GM21717 (cell line): ENCODE data around the gene SHC3.
A peak's percentile ranks its signal among the peaks of the same experiment; 100 is the strongest.

Experiments
- ATAC-seq: cut with Tn5 transposase; IDR thresholded peaks from one replicate; pipeline ENCODE4 v1.9.1; 2021; ENCODE audit warnings: mild to moderate bottlenecking, moderate library complexity; ENCODE audit not compliant: unreplicated experiment

SHC3 gene

DNA sequence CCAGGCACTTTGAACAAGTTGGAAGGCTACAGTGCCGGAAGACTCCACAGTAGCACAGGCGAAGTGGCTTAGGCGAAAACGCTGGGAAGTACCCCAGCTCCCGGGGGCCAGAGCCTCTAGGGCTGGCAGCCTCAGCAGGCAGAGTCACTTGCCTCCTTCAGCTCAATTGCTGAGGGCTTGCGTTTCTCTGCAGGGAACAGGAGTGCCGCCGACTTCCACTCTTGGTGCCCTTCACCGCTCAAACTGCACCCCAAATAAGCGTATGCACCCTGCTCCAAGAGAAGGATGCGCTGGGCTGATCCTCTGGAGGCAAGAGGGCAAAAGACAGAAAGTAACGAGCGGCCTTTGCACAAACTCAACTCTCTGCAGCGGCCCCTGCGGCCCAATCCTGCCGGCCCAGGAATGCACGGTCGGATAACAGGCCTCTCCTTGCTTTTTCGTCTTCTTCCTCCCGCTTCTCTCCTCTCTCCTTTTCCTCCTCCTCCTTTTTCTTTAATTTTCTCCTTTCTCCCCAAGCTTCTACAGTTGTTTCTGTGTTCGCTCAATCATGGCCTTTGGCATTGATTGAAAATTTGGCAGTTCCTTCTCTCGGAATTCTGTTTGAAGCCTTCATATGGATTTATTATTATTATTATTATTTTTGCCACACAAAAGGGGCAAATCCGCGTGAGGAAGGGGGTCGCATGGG lies 188.4 kb downstream of the SHC3 start:
- no peak for ATAC-seq

DNA sequence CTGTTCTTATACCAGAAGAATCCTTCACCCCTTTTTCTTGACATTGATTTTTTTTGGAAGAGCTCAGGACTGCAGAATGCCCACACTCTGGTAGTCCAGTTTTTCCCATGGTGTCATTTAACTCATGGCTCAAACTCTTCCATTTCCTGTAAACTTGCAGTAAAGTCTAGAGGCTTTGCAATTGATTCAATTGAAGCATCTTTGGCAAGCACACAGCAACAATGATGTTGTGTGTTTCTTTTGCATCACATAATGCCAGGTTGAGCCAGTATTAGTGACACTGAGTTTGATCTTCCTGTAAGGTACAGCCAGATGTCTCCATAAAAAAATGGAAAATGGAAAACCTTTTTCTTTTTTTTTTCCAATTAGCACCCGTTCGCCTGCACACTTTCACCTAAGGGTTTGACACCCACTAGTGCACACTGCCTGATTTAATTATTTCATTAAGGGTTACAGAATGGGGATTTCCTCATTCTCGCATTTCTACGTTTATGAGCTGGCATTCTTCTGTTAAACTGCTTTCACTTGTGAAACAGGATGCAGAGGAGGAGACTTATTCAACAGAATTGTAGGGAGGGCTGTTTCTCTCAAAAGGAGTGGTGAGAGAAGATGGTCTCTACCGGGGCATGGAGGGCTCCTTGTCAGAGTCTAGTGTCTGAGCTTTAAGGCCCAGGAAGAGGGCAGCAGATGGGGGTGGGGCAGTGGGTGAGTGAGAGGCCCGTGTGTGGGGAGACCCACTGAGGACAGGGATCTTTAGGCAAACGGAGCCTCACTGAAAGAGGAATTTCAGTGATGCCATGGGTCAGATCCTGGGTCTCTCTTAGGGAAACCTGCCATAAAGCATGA lies 189.6 kb downstream of the SHC3 start:
- ATAC-seq: peak; percentile 56

DNA sequence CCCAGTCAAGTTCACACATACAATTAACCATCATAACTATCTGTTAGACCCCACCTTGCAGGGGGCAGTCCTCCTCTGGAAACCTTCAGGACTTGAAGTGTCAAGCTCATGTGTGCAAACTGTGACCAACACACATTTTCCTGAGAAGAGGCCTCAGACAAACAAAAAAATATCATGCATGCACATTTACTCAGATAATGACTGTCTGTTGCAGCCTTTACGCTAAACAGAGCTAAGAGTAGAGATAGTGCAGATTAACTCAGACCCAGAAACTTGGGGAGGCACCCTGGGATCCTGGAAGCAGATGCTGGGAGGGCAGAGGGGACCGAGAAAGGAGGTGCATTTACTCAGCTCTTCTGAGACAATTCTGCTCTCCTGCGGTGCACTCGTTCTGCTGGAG lies 191.0 kb downstream of the SHC3 start:
- no peak for ATAC-seq

DNA sequence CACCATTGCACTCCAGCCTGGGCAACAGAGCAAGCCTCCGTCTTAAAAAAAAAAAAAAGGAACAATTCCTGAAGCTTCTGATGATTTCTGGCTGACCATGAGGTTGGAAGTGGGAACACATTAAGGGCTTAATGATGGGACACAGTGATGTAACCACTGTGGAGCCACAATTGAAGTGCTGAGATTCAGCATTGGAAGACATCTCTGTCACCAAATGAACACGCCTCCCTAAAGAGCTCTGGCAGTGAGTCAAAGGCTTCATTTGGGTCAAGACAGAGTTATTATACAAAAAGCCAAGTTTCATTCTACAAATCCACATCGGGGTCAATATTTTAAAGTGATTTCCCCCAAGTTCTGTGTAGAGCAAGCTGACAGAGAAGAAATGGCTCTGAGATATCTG lies 191.8 kb downstream of the SHC3 start:
- no peak for ATAC-seq

DNA sequence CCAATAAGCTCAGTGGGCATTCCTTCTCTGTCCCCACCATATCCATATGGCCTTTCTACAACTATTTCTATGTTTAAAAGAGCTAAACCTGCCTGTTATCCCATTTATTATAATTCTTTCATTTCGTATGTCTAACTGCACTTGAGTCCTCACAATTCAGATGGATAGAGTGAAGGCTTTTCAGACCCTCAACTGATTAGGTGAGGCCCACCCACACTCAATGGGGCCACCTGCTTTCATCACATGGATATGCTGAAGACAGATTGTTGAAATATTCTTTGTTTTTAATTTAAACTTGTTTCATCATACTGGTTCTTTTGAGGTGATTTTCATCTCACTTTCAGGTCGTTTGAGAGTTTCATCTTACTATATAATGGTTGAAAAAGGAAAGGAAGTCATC lies 193.0 kb downstream of the SHC3 start:
- ATAC-seq: no peak

DNA sequence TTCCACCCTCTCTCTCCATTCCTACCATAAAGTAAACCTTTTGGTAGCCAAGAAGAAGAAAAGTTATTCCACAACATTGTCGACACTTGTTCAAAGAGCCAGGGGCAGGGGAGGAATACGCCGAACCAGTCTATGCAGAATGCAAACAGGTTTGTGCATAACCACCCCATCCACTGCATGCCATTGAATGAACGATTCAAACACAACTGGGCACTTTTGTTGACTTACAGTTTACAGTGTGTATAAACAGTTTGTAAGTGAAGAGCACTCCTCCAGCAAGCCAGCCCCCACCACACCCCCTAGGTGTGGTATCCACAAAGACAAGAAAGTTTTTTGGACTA lies 194.1 kb downstream of the SHC3 start:
- ATAC-seq: no peak

DNA sequence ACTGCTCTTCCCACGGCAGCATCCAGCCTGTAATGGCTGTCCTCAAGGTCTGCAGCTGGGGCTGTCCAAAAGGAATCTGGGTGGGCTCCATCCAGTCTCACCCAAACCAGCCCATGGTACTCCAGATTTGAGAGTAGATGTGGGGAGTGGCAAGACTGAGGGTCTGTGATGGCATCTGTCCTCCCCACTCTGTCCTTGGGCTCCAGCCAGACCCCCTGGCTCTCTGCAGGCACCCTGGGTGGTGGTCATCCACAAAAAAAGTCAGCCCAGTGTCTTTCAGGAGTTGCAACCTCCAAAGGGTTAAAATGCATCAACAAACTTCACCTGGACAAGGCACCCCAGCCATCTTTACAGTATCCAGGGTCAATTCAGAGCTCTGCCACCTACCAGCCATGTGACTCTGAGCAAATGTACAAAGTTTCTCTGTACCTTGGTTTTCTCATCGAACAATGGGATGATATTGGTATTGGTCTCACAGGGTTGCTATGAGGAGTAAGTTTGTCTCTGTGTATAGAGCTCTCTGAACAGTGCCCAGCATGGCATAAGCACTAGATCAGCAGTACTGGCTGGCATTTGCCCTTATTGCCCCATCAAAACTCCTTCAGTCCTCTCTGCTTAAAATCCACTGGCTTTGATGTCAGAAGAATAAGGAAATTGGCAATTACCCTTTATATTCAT lies 194.6 kb downstream of the SHC3 start:
- no peak for ATAC-seq

DNA sequence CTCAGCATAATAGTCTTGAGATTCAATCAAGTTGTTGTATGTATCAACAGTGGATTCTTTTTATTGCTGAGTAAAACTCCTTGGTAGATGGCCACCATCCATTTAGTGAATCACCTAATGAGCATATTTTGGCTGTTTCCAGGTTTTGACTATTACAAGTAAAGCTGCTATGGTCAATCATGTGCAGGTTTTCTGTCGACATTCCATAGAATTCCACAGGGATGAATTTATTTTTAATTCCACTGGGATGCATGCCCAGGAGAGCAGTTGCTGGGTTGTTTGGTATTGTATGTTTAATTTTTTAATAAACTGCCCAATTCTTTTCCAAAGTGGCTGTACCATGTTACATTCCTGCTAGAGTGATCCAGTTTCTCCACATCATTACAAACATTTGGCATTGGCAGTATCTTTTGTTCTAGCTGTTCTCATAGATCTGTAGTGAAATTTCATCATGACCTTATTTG lies 197.8 kb downstream of the SHC3 start:
- ATAC-seq: no peak

DNA sequence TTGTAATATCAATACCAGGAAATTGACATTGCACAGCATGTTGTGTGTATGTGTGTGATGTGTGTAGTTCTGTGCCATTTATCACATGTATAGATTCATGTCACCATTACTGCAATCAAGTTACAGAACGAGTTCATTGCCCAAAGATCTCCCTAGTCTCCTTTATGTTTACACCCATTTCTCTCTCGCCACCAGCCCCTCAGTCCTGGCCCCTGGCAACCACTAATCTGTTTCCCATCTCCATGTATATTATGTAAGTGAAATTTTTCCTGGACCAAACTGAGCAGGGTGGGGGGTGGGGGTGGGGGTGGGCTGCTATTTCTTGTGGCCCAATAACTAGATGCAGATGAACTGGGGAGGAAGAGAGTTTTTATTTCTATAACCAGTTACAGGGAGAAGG lies 198.8 kb downstream of the SHC3 start:
- ATAC-seq: no peak

DNA sequence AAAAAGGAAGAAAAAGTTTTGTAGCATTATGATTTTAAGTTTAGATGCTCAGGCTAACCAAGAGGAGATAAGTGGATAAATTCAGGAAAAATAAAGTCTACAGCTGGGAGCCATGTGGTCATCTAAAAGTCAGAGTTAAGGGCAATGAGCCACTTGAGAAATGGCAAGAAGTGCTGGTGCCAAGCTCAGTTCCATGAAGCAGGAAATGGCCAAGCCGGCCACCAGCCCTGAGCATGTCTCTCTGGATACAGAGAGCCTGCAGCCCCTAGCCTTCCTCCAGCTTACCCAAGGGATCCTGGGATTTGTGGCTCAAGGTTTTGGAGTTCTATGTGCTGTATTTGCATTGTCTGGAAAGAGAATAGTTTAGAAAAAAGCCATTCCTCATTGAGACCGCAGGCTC lies 199.6 kb downstream of the SHC3 start:
- no peak for ATAC-seq

DNA sequence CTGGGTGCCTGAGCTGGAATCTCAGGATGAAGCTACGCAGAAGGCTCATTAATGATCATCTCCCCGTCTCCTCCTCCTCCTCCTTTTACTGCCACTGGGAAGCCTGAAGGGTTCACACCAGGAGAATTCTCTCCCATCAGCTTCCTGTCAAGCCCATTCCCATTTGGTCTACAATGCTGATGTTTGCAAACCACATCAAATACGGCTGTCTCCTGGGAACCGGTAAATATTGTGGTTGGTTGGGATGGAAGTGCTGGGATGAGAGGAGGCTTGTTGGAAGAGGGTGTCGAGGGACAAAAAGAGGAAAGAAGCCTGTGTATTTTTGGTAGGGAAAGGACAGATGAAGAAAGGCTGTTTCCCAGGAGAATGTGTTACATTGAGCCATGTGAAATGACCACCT lies 200.6 kb downstream of the SHC3 start:
- no peak for ATAC-seq

DNA sequence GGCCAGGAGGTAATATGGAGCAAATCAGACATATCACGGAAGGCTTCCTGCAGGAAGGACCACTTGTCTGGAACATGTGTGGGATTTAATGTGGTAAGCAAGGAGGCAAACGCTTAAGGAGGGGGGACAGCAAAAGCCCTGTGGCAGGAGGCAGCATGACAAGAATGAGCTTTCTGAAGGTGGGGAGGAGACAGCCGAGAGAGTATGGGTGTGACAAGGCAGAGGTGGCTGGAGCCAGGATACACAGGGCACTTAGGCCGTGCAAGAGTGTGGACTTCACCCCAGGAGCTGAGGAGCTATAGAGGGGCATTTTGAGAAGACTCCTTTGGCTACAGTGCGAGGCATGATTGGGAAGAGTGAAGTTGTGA lies 201.7 kb downstream of the SHC3 start:
- ATAC-seq: no peak

DNA sequence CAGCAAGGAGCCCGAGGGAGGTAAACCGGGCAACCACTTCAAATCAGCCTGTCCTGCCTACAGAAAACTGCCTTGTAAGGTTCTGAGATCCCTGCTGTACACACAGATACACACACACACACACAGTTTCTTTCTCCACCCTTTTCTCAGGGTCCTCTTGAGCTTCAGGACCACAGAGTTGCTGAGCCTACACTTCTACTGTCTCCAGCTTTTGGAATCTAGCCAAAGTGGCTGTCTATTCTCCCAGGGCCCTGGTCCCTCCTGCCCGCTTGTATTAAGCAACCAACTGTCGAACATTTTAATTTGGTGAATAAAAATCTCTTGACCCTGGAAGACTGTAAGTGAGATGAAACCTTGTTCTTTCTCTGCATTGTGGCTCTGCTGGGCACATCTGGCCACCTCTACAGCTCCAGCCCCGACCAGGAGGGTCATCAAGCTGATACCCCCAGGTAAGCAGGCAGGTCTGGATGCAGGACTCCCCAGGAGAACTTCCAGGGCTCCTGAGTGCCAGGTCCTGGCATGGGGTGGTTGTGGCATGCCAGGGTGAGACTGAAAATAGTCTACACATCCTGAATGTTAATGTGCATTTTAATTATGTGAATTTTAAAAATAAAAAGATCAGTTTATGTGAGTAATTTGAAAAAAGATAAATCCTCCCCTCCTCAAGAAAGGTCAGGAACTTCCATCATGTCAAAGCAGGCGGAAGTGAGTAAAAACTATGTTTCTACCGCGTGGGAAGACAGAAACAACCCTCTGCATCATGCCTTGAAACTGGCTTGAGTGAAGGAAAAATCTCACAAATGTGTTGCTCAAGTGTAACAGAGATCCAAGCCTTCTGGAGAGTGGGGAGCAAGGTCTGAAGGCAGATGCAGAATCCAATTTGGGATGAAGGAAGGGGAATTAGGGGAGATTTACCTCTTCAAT lies 202.4 kb downstream of the SHC3 start:
- no peak for ATAC-seq

DNA sequence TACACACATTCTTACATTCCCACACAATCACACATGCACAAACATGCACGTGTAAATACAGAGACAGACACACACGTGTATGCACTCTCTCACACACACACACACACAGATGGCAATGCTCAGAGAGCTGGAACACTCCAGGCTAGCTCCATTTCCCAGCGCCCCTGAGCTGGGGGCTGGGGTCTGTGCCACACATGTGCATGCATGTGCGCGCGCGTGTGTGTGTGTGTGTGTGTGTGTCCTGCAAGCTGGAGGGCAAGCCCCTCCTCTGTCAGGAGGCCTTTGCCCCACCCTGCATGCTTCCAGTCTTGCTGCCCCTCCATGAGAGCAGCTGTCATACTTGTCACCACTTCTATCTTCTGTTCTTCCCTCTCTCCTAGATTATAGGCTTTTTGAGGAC lies 204.0 kb downstream of the SHC3 start:
- ATAC-seq: no peak

DNA sequence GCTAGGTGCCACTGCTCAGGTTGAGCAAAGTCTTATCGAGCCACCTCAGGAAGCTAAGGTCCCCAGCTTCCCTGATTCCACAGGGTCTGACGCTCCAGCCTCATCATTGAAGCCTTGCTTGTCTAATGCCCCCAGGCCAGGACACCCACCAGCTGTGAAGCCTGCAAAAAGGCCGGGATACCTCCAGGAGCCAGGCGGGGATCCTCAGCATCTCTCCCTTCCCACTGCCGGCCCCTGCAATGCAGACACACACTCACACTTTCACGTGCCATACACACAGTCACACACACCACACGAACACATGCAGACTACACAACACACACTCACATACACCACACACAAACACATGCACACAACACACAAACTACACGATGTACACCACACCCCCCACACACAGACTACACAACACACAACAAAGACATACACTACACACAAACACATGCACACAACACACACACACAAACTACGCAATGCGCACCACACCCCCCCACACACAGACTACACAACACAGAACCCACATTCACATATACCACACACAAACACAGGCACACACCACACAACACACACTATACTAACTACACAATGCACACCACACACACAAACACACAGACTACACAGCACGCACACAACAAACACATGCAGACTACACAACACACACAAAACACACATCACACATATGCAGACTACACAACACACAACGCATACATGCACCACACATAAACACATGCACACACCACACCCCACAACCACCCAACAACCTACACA lies 205.2 kb downstream of the SHC3 start:
- no peak for ATAC-seq

DNA sequence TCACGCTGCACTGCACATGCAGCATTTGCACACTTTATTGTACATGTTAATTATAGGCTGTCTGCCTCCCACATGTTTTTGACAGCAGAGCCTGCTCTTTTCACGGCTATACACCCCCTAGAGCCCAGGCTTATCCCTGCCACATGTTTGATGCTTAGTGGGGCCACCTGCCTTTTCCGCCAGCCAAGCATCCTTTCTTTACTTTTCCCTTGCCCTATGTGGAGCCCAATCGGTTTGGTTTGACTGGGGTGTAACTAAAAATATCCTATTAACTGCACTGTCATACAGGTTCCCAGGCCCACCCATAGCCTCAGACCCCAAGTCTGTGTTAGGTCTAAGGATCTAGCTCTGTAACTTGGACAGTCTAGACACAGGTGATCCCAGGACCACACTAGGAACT lies 206.2 kb downstream of the SHC3 start:
- ATAC-seq: no peak

DNA sequence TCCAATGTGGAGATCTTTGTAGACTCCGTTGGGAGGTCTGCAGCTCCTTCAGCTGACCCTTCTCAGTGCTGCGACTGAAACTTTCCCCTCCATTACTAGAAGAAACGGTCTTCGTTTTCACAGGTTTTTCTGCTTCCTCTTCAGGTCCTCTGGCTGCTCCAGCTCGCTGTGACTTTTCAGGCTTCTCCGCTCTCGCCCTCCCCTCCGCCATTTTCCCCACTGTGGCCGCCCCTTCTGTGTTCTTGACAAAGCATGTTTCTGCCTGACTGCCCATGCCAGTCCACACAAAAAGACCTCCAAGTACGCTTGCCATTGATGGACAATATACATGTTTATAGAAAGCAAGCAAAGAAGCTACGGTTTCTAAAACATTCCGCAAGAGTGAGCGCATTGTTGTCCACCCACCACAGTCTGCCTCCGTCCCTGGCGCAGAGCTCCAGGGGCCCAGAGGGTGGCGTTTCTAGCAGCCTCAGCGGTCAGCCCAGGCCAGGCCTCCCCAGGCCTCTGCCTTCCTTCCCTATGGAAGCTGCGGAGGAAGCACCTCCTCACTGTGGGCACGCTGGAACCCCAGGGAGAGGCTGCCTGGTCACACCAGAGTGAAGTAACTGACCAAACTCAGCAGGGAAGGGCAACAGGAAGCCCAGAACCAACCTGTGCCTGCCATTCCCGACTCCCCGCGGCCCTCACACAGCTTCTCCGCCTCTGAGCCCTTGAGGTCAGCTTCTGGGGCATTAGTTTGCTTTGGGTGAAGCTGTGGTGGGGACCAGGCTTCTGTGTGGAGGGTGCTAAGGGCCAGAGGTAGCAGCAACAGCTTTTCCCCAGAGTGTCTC lies 207.3 kb downstream of the SHC3 start:
- ATAC-seq: no peak

DNA sequence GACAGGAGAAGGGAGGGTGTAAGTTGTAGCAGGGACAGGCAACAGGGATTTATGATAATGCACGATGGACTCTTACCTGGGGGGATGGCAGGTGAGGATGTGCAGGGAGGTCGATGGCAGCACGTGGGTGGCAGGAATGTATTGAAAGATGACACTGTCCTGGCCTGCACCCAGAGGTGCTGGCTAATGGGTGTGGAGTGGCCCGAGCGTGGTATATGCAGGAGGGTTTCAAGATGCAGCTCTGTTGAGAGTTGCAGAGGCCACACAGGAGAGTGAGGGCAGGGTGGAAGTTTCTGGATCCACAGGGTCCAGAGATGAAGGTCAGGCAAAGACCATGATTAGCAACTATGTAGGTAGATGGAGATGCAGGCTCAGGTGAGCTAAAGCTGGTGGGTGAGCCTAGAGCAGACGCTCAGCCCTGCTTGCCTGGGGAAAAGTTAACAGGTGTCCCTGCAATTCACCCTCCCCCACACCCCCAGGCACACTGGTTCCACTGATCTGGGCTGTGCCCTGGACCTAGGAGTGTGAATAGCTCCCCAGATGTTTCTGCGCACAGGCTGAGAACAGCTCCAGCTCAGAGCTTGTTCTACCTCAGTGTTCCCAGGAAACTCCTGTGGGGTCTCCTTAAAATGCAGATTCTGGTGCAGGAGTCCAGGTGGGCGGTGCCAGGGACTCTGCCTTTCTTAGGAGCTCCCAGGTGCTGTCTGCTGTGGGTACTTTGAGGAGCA lies 208.8 kb downstream of the SHC3 start:
- no peak for ATAC-seq

DNA sequence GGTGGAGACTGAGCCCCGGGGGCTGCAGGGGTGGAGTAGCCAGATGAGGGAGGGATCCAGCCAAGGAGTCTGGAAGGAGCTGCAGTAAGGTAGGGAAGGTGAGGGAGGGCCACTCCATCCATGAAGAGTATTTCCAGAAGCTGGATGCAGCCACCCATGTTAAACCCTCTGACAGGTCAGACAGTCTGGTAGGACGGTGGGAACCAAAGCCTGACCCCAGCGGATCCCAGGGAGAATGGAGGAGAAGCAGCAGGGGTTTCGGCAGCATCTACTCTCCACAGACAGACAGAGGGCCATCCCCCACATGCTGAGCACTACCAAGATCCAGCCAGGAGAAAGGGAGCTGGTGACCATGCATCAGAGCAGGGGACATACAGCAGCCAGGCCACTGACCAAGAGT lies 209.8 kb downstream of the SHC3 start:
- ATAC-seq: no peak
